ENCODE measurements around the gene RPE65.
"Not testable (repeated sequence)": the region's sequence is repeated elsewhere in the genome, so short reads cannot be mapped to it uniquely, and the experiment has no call there.

RPE65 gene

GRCh38 chr1:68448365-68448764, 1.4 kb downstream of the RPE65 start:
- DNase-seq: no peak

GRCh38 chr1:68445709-68446108, 4.0 kb downstream of the RPE65 start:
- DNase-seq: no peak

GRCh38 chr1:68442822-68443556, 6.8 kb downstream of the RPE65 start:
- no peak for DNase-seq

- DNase-seq: no peak
Observed at GRCh38 chr1:68442006-68442405, 7.7 kb downstream of the RPE65 start.

- DNase-seq: no peak
Observed at GRCh38 chr1:68438310-68438709, 11.4 kb downstream of the RPE65 start.

GRCh38 chr1:68433395-68433794, 16.4 kb downstream of the RPE65 start:
- no peak for DNase-seq

- DNase-seq: no peak
Observed at GRCh38 chr1:68431076-68431475, 18.7 kb downstream of the RPE65 start.

- DNase-seq: no peak
Observed at GRCh38 chr1:68429233-68429808, 20.4 kb downstream of the RPE65 start.

- no peak for DNase-seq
Observed at GRCh38 chr1:68426594-68426993, 23.2 kb downstream of the RPE65 start.

- no peak for DNase-seq
Observed at GRCh38 chr1:68421350-68421749, 28.4 kb downstream of the RPE65 start.

GRCh38 chr1:68409426-68409825, 40.3 kb downstream of the RPE65 start:
- no peak for DNase-seq

- no peak for DNase-seq
Observed at GRCh38 chr1:68401506-68401905, 48.2 kb downstream of the RPE65 start.

- not testable (repeated sequence) for DNase-seq
Observed at GRCh38 chr1:68395575-68395974, 54.2 kb downstream of the RPE65 start.

GRCh38 chr1:68392474-68392873, 57.3 kb downstream of the RPE65 start:
- DNase-seq: not testable (repeated sequence)

GRCh38 chr1:68385798-68386524, 63.8 kb downstream of the RPE65 start:
- not testable (repeated sequence) for DNase-seq

- no peak for DNase-seq
Observed at GRCh38 chr1:68384872-68385411, 64.8 kb downstream of the RPE65 start.

GRCh38 chr1:68384321-68384813, 65.4 kb downstream of the RPE65 start:
- DNase-seq: no peak

- DNase-seq: no peak
Observed at GRCh38 chr1:68383092-68383491, 66.7 kb downstream of the RPE65 start.

- DNase-seq: no peak
Observed at GRCh38 chr1:68379085-68379478, 70.7 kb downstream of the RPE65 start.
